Vagina (tissue), 2 donors: Measurements from ENCODE around the gene ETNPPL.

Experiments used
- POLR2A ChIP-seq, 2 donors: fragments of 450-650 bp; IDR thresholded peaks; one replicate each; pipeline ENCODE4 v1.6.1; 2017; ENCODE audit warnings: antibody characterized with exemption in 2 of 2, mild to moderate bottlenecking in 2 of 2, moderate library complexity in 2 of 2
- POLR2AphosphoS5 ChIP-seq, 2 donors: sonication (generic); formaldehyde crosslinking; IDR thresholded peaks; one replicate each; pipeline ENCODE4 v1.9.0; 2017; ENCODE audit warnings: antibody characterized with exemption in 2 of 2, mild to moderate bottlenecking in 2 of 2, low read depth in 1 of 2; ENCODE audit not compliant: insufficient read depth in 1 of 2
- TF ChIP-seq, protein P1 (sequence below), 3 experiments: fragments of 450-650 bp in 2 of 3; fragments of 200-600 bp in 1 of 3; sonication (generic) in 1 of 3; IDR thresholded peaks; one replicate each; pipeline ENCODE4 v1.5.1; 2017 to 2019; ENCODE audit warnings: antibody characterized with exemption in 3 of 3, mild to moderate bottlenecking in 2 of 3, moderate library complexity in 2 of 3

DNA sequence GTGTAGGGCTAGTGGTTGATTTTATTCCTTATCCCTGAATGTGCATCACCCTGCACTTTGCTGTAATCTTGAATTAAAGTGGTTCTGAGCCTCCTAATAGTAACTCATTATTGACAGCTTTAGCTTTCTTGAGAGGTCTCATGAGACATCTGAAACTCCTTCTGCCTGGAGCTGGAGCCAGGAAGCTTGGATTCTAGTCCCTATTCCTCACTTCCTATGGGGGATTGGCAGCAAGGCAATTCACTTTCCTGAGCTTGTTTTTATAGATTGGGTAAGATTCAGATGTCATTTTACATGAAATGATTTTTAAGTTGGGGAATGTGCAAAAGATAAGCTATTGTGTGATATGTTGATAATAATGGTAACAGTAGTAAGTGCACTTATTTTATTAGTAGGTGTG, 17.1 kb upstream of the ETNPPL start:
- TF ChIP-seq, protein P1, sequence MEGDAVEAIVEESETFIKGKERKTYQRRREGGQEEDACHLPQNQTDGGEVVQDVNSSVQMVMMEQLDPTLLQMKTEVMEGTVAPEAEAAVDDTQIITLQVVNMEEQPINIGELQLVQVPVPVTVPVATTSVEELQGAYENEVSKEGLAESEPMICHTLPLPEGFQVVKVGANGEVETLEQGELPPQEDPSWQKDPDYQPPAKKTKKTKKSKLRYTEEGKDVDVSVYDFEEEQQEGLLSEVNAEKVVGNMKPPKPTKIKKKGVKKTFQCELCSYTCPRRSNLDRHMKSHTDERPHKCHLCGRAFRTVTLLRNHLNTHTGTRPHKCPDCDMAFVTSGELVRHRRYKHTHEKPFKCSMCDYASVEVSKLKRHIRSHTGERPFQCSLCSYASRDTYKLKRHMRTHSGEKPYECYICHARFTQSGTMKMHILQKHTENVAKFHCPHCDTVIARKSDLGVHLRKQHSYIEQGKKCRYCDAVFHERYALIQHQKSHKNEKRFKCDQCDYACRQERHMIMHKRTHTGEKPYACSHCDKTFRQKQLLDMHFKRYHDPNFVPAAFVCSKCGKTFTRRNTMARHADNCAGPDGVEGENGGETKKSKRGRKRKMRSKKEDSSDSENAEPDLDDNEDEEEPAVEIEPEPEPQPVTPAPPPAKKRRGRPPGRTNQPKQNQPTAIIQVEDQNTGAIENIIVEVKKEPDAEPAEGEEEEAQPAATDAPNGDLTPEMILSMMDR (IDR thresholded peaks at IDR 0.05): no peak
- TF ChIP-seq POLR2A (IDR thresholded peaks at IDR 0.05) (no peak), POLR2AphosphoS5 (IDR thresholded peaks at IDR 0.05; ENCODE audit: insufficient read depth in 1 of 2, low read depth in 1 of 2) (no peak)
